ENCODE measurements around the gene ABHD17B.

DNA sequence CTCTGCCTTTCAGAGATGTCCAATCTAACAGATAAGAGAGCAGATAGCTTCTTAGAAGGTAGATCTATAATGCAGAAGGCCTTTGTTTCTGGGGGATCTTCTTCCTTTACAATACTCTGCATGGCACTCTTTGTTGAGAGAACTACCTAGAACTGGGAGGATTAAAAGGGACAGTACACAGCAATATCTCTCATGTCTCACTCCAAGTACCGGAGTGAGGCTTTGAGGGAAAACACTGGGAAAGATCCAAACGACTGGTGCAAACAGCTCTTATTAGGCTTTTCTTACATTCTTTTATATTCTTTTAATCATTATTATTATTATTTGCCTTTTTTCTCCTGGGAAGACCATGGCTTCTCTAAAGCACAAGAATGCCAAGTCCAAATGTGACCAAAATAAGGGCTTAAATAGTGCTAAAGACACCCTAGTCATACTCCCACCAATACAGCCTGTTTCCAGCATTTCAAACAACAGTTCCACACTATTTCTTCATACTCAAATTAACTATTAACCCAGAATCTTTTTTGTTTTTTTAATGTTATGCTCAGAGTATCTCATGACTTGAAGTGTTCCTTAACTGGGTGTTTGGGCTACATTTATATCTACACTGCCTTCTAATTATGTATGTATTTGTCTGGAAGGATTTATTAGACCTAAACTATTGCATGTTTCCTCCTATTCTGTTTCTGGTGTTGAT is 52.7 kb downstream of the ABHD17B start:
- no peak for TF ChIP-seq CTCF (IDR thresholded peaks at IDR 0.05)
- TF ChIP-seq POLR2AphosphoS5 (IDR thresholded peaks at IDR 0.05; ENCODE audit: low read depth, low read length): no peak
- TF ChIP-seq, protein P1, sequence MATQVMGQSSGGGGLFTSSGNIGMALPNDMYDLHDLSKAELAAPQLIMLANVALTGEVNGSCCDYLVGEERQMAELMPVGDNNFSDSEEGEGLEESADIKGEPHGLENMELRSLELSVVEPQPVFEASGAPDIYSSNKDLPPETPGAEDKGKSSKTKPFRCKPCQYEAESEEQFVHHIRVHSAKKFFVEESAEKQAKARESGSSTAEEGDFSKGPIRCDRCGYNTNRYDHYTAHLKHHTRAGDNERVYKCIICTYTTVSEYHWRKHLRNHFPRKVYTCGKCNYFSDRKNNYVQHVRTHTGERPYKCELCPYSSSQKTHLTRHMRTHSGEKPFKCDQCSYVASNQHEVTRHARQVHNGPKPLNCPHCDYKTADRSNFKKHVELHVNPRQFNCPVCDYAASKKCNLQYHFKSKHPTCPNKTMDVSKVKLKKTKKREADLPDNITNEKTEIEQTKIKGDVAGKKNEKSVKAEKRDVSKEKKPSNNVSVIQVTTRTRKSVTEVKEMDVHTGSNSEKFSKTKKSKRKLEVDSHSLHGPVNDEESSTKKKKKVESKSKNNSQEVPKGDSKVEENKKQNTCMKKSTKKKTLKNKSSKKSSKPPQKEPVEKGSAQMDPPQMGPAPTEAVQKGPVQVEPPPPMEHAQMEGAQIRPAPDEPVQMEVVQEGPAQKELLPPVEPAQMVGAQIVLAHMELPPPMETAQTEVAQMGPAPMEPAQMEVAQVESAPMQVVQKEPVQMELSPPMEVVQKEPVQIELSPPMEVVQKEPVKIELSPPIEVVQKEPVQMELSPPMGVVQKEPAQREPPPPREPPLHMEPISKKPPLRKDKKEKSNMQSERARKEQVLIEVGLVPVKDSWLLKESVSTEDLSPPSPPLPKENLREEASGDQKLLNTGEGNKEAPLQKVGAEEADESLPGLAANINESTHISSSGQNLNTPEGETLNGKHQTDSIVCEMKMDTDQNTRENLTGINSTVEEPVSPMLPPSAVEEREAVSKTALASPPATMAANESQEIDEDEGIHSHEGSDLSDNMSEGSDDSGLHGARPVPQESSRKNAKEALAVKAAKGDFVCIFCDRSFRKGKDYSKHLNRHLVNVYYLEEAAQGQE (IDR thresholded peaks at IDR 0.05; ENCODE audit: insufficient read depth in 1 of 2, low read depth in 2 of 2, low read length in 1 of 2): no peak
- no peak for TF ChIP-seq TCF7L2 (IDR thresholded peaks at IDR 0.05; ENCODE audit: low read depth, low read length)

All from Panc1 (cell line).